Measurements from ENCODE around the gene MYH2.
A peak's percentile ranks its signal among the peaks of the same experiment; 100 is the strongest.

Gene MYH2

GRCh38 chr17:10516065-10516464 lies 33.4 kb downstream of the MYH2 start:
- DNase-seq (ENCODE audit: low spot score) = no peak

GRCh38 chr17:10513299-10514067 lies 36.0 kb downstream of the MYH2 start:
- DNase-seq (ENCODE audit: low spot score) = no peak

- DNase-seq (ENCODE audit: low spot score) = no peak
Observed at GRCh38 chr17:10512856-10513255, 36.6 kb downstream of the MYH2 start.

- no peak for DNase-seq (ENCODE audit: low spot score)
Observed at GRCh38 chr17:10499950-10500349, 49.5 kb downstream of the MYH2 start.

GRCh38 chr17:10492004-10492403 lies 57.5 kb downstream of the MYH2 start:
- DNase-seq (ENCODE audit: low spot score) = no peak

GRCh38 chr17:10482252-10482651 lies 67.2 kb downstream of the MYH2 start:
- no peak for DNase-seq (ENCODE audit: low spot score)

GRCh38 chr17:10477701-10478100 lies 71.8 kb downstream of the MYH2 start:
- DNase-seq (ENCODE audit: low spot score) = no peak

GRCh38 chr17:10474536-10474935 lies 74.9 kb downstream of the MYH2 start:
- no peak for DNase-seq (ENCODE audit: low spot score)

- DNase-seq (ENCODE audit: low spot score) = peak; percentile 5
Observed at GRCh38 chr17:10471858-10472257, 77.6 kb downstream of the MYH2 start.
